DMS114 treated with DMSO at 0.1 percent for 48 hours (cell line): ENCODE results near the gene UTP14C.
"Not testable (repeated sequence)": the region's sequence is repeated elsewhere in the genome, so short reads cannot be mapped to it uniquely, and the experiment has no call there.

Experiments
- DNase-seq: peaks from one replicate; lab custom pipeline; 2025; ENCODE audit not compliant: unreplicated experiment; lab: John Stamatoyannopoulos, UW

The UTP14C gene

DNA sequence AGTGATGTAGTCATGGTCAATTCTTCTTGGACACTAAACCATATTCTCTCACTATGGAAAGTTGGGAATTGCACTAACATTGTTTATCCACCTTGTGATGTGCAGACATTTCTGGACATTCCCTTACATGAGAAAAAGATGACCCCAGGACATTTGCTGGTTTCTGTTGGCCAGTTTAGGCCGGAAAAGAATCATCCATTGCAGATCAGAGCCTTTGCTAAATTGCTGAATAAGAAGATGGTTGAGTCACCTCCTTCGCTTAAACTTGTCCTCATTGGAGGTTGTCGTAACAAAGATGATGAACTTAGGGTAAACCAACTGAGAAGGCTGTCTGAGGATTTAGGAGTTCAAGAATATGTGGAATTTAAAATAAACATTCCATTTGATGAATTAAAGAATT lies at the start of gene UTP14C:
Gene UTP14C (plus strand): TSS at position 211 of the 400 bp plus-strand sequence. CDS start 4,114 bp downstream, outside the sequence.
- DNase-seq, result no peak

DNA sequence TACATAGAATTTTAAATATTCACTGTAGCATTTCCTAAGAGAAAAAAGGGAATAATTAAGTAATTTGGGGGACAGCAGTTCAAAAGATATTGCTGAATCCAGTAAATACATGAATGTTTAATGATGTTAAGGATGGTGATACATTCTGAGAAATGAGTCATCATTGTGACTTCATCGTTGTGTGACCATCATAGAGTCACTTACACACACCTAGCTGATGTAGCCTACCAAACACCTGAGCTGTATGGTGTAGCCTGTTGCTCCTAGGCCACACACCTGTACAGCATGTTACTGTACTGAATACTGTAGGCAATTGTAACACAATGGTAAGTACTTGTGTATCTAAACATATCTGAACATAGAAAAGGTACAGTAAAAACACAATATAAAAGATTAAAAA lies 48.1 kb upstream of the UTP14C start:
- DNase-seq, result no peak

DNA sequence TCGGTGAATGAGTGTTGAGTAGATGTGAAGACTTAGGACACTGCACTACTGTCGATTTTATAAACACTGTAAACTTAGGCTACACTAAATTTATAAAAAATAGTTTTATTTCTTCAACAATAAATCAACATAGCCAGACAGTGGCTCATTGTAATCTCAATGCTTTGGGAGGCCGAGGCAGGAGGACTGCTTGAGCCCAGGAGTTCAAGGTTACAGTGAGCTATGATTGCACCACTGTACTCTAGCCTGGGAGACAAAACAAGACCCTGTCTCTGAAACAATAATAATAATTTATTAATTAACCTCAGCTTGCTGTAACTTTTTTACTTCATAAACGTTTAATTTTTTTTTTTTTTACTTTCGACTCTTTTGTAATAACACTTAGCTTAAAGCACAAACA lies 47.6 kb upstream of the UTP14C start:
- no peak for DNase-seq

GRCh38 chr13:51977625-51978024 lies 46.9 kb upstream of the UTP14C start:
- DNase-seq, result no peak

DNA sequence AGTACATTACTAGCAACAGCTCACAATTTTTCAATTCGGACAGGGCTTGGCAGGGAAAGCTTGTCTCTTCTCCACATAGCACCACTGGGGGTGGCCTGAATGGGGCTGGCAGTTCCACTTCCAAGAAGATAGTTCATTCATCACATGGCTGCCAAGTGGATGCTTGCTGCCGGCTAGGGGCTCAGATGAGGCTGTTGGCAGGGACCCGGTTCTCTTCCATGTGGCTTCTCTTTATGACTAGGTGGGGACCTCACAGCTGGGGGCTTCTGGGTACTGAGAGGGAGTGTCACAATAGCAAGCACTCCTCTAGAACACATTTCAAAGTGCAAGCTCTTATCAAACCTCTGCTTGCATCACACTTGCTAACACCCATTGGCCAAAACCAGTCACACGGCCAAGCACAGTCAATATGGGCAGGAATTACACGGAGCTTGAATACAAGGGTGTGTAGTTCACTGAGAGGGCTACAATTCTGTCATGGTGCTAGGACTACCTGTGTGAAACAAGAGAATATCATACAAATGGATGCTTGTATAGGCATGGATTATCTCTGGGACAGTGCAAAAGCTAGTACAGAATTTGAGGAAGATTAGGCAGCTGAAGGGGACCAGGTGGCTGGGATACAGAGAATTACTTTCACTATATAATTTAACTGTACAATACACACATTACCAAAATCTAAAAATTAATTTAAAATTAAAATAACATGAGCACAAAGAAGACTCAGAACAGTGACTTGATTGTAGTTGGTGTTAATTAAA lies 45.5 kb upstream of the UTP14C start:
- DNase-seq, result no peak

DNA sequence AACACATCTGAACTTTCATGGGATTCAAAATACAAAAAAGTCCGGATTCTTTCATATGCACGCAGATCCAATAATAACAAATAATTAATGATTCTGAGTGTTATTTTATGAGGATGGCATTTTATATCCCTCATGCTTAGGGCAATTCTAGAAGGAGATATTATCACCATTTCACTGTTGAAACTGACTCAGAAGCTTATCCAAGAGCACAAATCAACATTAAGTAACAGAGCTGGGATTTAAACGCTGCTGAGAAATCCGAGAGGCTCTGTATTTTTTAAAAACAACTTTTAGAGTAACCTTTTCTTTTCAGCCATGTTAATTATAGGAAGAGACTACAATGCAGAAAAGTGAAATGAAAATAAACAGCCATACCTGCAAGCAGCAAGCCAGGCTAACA lies 43.6 kb upstream of the UTP14C start:
- no peak for DNase-seq

- no peak for DNase-seq
Measured at GRCh38 chr13:51981355-51981754, 43.1 kb upstream of the UTP14C start.

- not testable (repeated sequence) for DNase-seq
Measured at GRCh38 chr13:51983292-51983691, 41.2 kb upstream of the UTP14C start.

- not testable (repeated sequence) for DNase-seq
Measured at GRCh38 chr13:51984904-51985303, 39.6 kb upstream of the UTP14C start.

- no peak for DNase-seq
Measured at GRCh38 chr13:51988988-51989618, 35.4 kb upstream of the UTP14C start.

DNA sequence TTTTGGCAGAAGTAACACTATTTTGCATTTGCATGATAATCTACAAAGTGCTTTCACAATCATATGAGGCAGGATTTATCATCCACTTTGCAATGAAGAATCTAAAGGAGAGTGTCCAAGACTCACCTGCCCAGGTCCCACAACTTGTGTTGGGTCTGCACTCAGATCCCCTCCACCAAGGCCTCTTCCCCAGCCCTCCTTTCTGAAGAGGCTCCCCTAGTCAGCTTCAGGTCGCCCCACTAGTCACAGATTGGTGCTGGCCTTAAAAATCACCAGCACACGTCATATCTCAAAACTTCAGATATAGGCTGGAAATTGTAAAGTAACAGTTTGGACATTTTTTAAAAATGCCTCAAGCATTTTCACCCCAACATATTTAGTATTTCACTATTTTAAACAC lies 30.8 kb upstream of the UTP14C start:
- no peak for DNase-seq

GRCh38 chr13:51995677-51996551 lies 28.6 kb upstream of the UTP14C start:
- no peak for DNase-seq

GRCh38 chr13:51996641-51997040 lies 27.9 kb upstream of the UTP14C start:
- DNase-seq, result no peak

DNA sequence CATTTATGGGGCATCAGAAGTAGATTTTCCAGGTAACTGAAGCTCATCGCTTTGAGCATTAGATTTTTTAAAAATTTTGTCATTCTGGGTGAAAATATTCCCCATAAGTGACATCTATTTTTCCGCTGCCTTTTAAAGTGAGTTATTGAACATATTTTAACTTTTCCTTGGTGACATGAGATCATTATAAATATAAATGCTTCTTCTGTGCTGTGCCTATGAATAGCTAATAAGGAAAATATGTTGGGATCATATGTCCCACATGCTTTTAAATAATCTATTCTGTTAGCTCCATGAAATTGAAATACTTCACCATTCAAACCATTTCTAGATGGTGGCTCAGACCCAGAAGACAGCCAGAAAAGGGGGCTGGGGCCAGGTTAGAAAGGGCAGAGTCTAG lies 27.3 kb upstream of the UTP14C start:
- DNase-seq, result no peak

DNA sequence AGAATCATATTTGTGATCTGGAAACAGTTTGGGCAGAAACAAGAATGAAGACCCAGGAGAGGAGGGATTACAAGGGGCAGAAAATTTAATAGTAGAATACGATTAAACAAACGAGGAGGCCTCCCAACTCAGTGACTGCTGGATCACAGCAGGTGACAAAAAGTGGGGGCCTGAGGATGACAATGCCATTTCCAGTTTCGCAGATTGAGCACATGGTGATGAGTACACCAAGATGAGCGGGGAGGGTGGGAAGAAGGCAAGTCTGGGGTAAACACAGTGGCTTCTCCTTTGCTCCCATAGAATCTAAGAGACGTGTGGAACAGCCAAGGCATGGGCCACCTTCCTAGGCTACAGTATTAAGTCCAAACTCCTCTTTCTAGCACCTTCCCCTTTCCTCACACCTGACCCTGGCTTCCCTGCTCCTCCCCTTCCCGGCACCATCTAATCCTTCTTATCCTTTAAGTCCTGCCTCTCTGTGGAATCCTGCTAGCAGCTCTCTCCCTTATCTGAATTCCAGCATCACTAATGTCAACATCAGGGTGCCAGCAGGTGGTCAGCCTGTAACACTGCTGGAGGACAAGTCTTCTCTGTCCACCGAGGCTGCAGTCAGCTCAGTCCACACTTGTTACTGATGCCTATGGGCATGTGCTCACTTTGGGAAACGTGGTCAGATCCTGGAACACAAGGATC lies 26.7 kb upstream of the UTP14C start:
- DNase-seq, result no peak

DNA sequence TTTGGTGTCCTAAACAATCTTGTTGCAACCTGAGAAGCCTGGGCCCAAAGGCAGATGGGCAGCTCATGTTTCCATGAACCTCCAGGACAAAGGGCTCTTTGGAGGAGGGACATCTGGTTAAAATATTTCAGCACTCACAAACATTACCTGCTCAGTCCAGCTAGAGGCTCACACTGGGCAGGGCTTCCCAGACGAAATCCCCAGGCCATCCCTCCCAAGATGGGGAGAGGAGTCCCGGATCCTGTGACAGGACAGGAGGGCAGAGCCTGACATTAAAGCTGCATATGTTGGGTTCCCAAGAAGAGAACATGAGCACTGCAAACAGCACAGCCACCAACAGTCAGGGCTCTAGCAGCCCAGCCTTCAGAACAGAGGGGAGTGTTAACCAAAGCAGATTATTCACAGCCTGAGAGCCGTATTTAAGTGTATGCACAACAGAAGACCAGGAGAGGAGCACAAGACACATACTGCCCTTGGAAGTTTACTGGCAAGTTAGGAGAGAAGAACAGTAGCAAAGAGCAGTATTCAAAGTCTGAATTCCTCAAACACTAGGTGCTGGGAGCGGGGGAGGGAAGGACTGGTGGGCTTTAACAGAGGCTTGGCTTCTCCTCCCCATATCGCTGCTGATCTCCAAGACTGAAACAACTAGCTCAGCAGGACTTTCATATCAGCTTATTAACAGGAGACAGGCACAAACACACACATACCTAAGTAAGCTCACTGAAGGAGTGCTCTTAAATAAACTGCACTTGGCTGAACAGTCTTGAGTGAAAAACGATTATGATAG lies 25.6 kb upstream of the UTP14C start:
- no peak for DNase-seq

DNA sequence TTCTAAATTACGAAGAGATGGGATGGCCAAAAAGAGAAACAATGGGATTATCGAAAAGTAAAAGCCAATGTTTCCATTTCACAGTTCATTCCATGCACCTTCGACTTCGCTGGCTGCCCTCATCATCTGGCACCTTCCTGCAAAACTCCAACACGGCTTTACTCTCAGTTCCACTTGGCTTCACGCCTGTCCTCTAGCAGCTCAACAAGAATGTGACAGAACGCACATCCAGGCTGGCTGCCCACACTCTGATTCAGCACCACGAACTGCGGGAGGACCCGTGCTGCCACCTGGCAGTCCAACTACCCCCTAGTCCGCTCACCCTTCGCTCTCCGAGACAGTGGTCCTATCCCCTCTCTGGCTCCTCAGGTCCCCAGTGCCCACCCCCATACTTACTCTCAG lies 25.0 kb upstream of the UTP14C start:
- no peak for DNase-seq

GRCh38 chr13:51999921-52000320 lies 24.6 kb upstream of the UTP14C start:
- no peak for DNase-seq

DNA sequence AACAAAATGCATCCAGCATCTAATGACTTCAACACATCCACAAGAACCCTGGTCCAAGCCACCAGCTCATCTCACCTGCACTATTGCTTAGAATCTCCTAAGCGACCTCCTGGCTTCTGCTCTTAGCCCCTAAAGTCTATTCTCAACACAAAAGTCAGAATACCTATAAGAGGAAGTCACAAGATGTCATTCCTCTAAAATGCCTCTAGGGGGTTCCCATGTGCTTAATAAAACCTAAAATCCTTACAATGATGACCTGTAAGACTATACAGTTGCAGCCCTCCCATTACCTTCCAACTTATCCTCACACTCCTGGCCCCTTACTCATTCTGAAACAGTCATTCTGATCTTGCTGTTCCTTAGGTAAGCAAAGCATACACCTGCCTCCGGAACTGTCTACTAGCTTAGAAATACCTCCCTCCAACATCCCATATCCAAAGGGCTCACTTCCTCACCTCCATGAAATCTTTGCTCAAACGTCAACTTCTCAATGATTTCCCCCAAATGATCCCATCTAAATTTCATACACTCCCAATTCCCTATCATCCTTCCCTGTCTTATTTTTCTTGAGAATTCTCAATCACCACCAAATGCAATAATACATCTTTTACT lies 23.3 kb upstream of the UTP14C start:
- peak; percentile 3 for DNase-seq

DNA sequence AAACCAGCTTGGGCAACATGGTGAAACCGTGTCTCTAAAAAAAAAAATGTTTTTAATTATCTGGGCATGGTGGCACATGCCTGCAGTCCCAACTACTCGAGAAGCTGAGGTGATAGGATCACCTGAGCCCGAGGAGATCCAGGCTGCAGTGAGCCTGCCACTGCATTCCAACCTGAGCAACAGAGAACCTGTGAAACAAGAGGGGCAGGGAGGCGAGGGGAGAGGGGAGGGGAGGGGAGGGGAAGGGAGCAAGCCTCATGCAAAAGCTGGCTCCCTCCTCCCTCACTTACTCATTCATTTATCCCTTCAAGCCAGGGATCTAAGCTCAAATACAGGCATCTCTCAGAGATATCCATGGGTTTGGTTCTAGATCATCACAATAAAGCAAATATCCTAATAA lies 22.1 kb upstream of the UTP14C start:
- no peak for DNase-seq
